C4-2B (cell line): ENCODE results near the gene PRKAB1.
"Not testable (repeated sequence)": the region's sequence is repeated elsewhere in the genome, so short reads cannot be mapped to it uniquely, and the experiment has no call there.

ENCODE experiments used
- H3K27ac ChIP-seq: fragments of 450-650 bp; 2 replicates; pipeline ENCODE4 v1.5.1; 2017
- ZFX ChIP-seq: fragments of 450-650 bp; IDR thresholded peaks from 2 replicates; pipeline ENCODE4 v1.6.1; 2017
- TF ChIP-seq, protein P1 (sequence below): fragments of 450-650 bp; conservative IDR thresholded peaks from 2 replicates; pipeline ENCODE4 v1.5.1; 2017; ENCODE audit warnings: mild to moderate bottlenecking

PRKAB1 gene, protein sequence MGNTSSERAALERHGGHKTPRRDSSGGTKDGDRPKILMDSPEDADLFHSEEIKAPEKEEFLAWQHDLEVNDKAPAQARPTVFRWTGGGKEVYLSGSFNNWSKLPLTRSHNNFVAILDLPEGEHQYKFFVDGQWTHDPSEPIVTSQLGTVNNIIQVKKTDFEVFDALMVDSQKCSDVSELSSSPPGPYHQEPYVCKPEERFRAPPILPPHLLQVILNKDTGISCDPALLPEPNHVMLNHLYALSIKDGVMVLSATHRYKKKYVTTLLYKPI

DNA sequence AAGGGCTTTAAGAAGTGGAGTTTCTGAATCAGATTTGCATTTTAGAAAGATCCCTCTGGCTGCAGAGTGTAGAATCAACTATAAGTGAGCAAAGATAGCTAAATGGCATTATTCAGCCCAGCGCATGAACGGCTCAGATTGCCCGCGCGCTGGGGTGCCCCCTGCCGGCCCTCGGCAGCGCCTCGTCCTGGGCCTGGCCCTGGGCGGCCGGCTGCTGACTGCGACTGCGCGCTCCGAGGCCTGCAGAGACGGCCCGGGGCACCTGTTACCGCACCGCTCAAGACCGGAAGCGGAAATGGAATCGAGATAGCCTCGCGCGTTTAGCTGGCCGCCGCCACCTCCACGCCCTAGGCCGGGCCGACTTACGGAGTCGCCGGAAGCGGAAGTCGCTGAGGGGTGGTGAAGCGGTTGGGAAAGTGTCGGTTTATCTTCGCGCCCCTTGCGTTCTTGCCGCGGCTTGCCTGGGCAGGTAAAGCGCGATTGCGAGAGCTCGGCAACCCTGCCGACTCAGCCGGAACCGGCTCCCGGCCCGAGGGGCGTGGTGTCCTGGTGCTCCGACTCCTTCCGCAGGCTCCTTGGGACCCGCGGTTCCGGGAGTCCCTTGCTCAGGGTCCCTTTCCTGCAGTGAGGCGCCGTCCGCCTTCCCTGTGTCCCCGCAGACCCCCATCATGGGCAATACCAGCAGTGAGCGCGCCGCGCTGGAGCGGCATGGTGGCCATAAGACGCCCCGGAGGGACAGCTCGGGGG lies at the start of gene PRKAB1:
Gene PRKAB1 (plus strand): TSS at position 557 of the 747 bp plus-strand sequence. CDS start 112 bp downstream, at position 669.
- H3K27ac ChIP-seq, result peak within 1 kb of the TSS; percentile 99
- peak; percentile 60 for TF ChIP-seq ZFX
- TF ChIP-seq, protein P1, sequence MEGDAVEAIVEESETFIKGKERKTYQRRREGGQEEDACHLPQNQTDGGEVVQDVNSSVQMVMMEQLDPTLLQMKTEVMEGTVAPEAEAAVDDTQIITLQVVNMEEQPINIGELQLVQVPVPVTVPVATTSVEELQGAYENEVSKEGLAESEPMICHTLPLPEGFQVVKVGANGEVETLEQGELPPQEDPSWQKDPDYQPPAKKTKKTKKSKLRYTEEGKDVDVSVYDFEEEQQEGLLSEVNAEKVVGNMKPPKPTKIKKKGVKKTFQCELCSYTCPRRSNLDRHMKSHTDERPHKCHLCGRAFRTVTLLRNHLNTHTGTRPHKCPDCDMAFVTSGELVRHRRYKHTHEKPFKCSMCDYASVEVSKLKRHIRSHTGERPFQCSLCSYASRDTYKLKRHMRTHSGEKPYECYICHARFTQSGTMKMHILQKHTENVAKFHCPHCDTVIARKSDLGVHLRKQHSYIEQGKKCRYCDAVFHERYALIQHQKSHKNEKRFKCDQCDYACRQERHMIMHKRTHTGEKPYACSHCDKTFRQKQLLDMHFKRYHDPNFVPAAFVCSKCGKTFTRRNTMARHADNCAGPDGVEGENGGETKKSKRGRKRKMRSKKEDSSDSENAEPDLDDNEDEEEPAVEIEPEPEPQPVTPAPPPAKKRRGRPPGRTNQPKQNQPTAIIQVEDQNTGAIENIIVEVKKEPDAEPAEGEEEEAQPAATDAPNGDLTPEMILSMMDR, result peak; percentile 98

DNA sequence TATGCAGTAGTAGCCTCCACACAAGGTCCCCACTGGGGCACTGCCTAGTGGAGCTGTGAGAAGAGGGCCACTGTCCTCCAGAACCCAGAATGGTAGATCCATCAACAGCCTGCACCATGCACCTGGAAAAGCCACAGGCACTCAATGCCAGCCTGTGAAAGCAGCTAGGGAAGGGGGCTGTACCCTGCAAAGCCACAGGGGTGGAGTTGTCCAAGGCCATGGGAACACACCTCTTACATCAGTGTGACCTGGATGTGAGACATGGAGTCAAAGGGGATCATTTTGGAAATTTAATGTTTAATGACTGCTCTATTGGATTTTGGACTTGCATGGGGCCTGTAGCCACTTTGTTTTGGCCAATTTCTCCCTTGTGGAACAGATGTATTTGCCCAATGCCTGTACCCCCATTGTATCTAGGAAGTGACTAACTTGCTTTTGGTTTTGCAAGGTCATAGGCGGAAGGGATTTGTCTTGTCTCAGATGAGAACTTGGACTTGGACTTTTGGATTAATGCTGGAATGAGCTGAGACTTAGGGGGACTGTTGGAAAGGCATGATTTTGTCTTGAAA lies 49.5 kb upstream of the PRKAB1 start:
- H3K27ac ChIP-seq, result not testable (repeated sequence)

DNA sequence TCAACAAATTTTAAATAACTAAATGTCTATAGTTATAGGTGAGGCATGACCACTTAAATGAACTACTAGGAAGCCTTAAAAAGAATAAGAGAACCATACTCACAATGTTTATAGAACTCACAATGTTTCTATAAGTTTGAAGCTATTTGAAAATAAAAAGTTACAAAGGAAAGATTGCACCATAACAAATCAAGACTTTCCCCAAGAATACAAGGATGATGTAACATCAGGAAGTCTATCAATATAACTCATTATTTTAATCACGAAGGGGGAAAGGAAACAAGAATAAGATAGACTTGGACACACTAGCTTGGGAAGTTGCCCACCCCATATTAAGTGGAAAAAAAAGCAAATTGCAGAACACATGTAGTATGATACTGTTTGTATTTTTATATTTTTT lies 47.4 kb upstream of the PRKAB1 start:
- no peak overlapping the region for H3K27ac ChIP-seq
- TF ChIP-seq, protein P1, result no peak
- no peak for TF ChIP-seq ZFX

DNA sequence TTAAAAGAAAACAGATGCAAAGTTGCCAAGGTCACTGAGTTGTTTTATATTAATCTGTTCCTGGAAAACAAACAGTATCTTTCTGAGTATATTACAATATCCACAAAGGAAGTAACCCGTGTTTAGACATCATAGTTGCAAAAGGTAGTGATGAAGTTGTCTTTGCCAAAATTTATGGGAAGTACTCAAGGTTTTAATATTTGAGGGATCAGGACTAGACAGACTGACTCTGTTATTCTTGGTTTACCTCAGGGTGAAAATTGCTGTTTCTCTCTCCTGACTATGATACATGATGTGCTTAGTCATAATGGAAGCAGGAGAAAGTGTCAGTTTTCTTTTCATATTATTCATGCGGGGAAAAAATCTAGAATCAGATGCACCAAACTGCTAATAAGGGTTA lies 46.1 kb upstream of the PRKAB1 start:
- H3K27ac ChIP-seq, result no peak overlapping the region
- TF ChIP-seq, protein P1, result no peak
- no peak for TF ChIP-seq ZFX

DNA sequence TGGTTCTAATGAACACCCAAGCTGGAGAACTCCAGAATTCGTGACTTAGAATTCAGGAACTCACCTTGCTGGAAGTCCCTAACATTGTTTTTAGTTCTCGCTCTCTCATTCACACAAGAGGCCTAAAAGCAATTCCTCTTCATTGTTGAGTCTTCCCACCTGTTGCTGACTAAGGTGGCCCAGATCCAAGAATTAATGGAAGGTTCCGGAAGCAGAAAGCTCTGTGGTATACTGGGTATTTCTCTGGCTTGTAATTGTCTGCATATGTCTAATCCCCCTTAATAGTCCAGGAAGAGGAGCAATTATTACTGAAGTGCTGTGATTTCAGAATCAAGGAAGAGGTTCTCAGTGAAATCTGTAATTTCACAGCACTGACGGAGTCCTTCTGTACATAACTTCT lies 43.0 kb upstream of the PRKAB1 start:
- H3K27ac ChIP-seq, result no peak overlapping the region

DNA sequence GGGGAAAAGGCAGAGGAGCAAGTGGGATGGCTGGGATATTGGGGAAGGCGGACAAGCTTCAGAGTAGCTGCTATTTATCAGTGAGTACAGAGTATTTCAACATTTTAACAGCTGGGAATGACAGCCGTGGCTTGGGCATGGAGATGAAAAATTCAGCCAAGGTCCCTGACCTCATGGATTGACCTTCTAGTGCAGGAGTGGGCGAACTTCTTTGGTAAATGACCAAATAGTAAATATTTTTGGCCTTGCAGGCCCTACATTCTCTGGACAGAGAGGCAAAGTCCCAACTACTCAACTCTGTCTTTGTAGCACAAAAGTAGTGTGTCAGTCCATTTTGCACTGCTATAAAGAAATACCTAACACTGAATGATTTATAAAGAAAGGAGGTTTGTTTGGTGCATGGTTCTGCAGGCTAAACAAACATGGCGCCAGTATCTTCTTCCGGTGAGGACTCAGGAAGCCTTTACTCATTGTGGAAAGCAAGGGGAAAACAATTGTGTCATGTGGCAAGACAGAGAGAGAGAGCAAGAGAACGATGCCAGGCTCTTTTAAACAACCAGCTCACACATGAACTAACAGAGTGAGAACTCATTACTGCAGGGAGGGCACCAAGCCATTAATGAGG lies 40.8 kb upstream of the PRKAB1 start:
- H3K27ac ChIP-seq, result no peak overlapping the region
- TF ChIP-seq, protein P1, result no peak

More for the DNA sequence above, 43.0 kb upstream of the PRKAB1 start:
- TF ChIP-seq, protein P1, result no peak
- TF ChIP-seq ZFX, result no peak

DNA sequence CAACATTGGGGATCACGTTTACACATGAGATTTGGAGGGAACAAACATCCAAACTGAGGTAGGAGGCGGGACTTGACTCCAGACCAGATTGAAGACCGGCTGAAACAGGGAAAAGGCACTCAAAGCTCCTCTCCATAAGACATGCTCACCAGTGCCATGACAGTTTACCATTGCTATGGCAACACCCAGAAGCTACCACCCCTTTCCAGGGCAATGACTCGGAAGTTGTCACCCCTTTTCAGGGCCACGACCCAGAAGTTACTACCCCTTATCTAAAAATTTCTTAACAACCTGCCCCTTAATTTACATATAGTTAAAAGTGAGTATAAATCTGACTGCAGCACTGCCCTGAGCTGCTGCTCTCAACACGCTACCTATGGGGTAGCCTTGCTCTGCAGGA lies 40.2 kb upstream of the PRKAB1 start:
- TF ChIP-seq, protein P1, result no peak
- no peak for TF ChIP-seq ZFX
- H3K27ac ChIP-seq, result no peak overlapping the region
